ENCODE data around the gene MEGF11.

- TF ChIP-seq POLR2A (IDR thresholded peaks at IDR 0.05; ENCODE audit: borderline replicate concordance, extremely low read depth, insufficient read depth, insufficient read length) (no peak), CTCF (IDR thresholded peaks at IDR 0.05 in 2 of 3, conservative IDR thresholded peaks at IDR 0.05 in 1 of 3; ENCODE audit: borderline replicate concordance in 1 of 3, insufficient read depth in 1 of 3, low read depth in 2 of 3, low read length in 2 of 3) (no peak), POLR2AphosphoS5 (IDR thresholded peaks at IDR 0.05; ENCODE audit: low read depth, low read length) (no peak), RAD21 (IDR thresholded peaks at IDR 0.05; ENCODE audit: low read depth) (no peak), EZH2 (IDR thresholded peaks at IDR 0.05) (no peak), EGR1 (IDR thresholded peaks at IDR 0.05; ENCODE audit: low read depth) (no peak), ZNF274 (IDR thresholded peaks at IDR 0.05; ENCODE audit: low read depth, low read length) (no peak)
These were observed 68.4 kb downstream of the MEGF11 start for GRCh38 chr15:66184936-66185790.
